ENCODE results near the gene RAET1E. TPM values are rescaled to one million over a fixed set of nuclear protein-coding genes. Genes with fewer than 3 reads are reported as not detected.

The RAET1E gene
- total RNA-seq, 1 experiment from 2014 or later = not detected

- peaks cover 21% of the 10 kb centered on the region for H3K36me3 Mint-ChIP-seq (ENCODE audit: insufficient read depth, unreplicated experiment)
- TF ChIP-seq CTCF (IDR thresholded peaks at IDR 0.05; ENCODE audit: unreplicated experiment) = no peak
These were observed 37.3 kb upstream of the RAET1E start for GRCh38 chr6:149935246-149935645.

GRCh38 chr6:149934249-149935156, 36.6 kb upstream of the RAET1E start:
- Mint-ChIP-seq H3K4me3 (ENCODE audit: low read depth, unreplicated experiment) (no peak overlapping the region), H3K4me1 (ENCODE audit: low read depth, unreplicated experiment) (peaks cover 9% of the 10 kb centered on the region), H3K27ac (ENCODE audit: unreplicated experiment) (no peak overlapping the region), H3K36me3 (ENCODE audit: insufficient read depth, unreplicated experiment) (peaks cover 21% of the 10 kb centered on the region), H3K9me3 (ENCODE audit: low read depth, unreplicated experiment) (no peaks in the 10 kb centered on the region), H3K27me3 (ENCODE audit: unreplicated experiment) (peaks cover 96% of the 10 kb centered on the region)
- intact Hi-C loops (cut with micrococcal nuclease; ENCODE audit: unreplicated experiment) = loop anchor here (2.0 to 10.0 kb wide), 2 partner anchors 82 to 460 kb away; no protein-coding TSS in a partner anchor
- DNase-seq = peak; percentile 50
- CTCF ChIA-PET = no interaction called here
- BruUV-seq (replicated peaks) = no TSS peak
- TF ChIP-seq CTCF (IDR thresholded peaks at IDR 0.05; ENCODE audit: unreplicated experiment) = no peak

More at GRCh38 chr6:149935246-149935645, 37.3 kb upstream of the RAET1E start:
- Mint-ChIP-seq H3K4me1 (ENCODE audit: low read depth, unreplicated experiment) (peaks cover 10% of the 10 kb centered on the region), H3K27me3 (ENCODE audit: unreplicated experiment) (peaks cover 96% of the 10 kb centered on the region), H3K4me3 (ENCODE audit: low read depth, unreplicated experiment) (no peak overlapping the region), H3K9me3 (ENCODE audit: low read depth, unreplicated experiment) (no peaks in the 10 kb centered on the region), H3K27ac (ENCODE audit: unreplicated experiment) (no peak overlapping the region)
- intact Hi-C loops (cut with micrococcal nuclease; ENCODE audit: unreplicated experiment) = loop anchor here (2.0 to 10.0 kb wide), 2 partner anchors 82 to 460 kb away; no protein-coding TSS in a partner anchor
- DNase-seq = no peak
- BruUV-seq (replicated peaks) = no TSS peak
- CTCF ChIA-PET = no interaction called here

GRCh38 chr6:149933461-149933860, 35.5 kb upstream of the RAET1E start:
- CTCF ChIA-PET = no interaction called here
- Mint-ChIP-seq H3K27ac (ENCODE audit: unreplicated experiment) (peak overlapping the region; percentile 8), H3K4me1 (ENCODE audit: low read depth, unreplicated experiment) (no peaks in the 10 kb centered on the region), H3K9me3 (ENCODE audit: low read depth, unreplicated experiment) (no peaks in the 10 kb centered on the region), H3K36me3 (ENCODE audit: insufficient read depth, unreplicated experiment) (peaks cover 11% of the 10 kb centered on the region), H3K4me3 (ENCODE audit: low read depth, unreplicated experiment) (no peak overlapping the region), H3K27me3 (ENCODE audit: unreplicated experiment) (peaks cover 96% of the 10 kb centered on the region)
- no peak for TF ChIP-seq CTCF (IDR thresholded peaks at IDR 0.05; ENCODE audit: unreplicated experiment)
- DNase-seq = no peak
- BruUV-seq (replicated peaks) = no TSS peak
- intact Hi-C loops (cut with micrococcal nuclease; ENCODE audit: unreplicated experiment) = loop anchor here (10.0 kb wide), 1 partner anchor 461 kb away; no protein-coding TSS in a partner anchor

- peaks cover 6% of the 10 kb centered on the region for H3K36me3 Mint-ChIP-seq (ENCODE audit: insufficient read depth, unreplicated experiment)
- intact Hi-C loops (cut with micrococcal nuclease; ENCODE audit: unreplicated experiment) = loop anchor here (10.0 kb wide), 1 partner anchor 462 kb away; no protein-coding TSS in a partner anchor
- H3K4me1 Mint-ChIP-seq (ENCODE audit: low read depth, unreplicated experiment) = no peaks in the 10 kb centered on the region
- no TSS peak for BruUV-seq (replicated peaks)
- CTCF ChIA-PET = no interaction called here
- DNase-seq = no peak
- TF ChIP-seq CTCF (IDR thresholded peaks at IDR 0.05; ENCODE audit: unreplicated experiment) = no peak
- H3K9me3 Mint-ChIP-seq (ENCODE audit: low read depth, unreplicated experiment) = no peaks in the 10 kb centered on the region
- no peak overlapping the region for H3K4me3 Mint-ChIP-seq (ENCODE audit: low read depth, unreplicated experiment)
- H3K27ac Mint-ChIP-seq (ENCODE audit: unreplicated experiment) = peak overlapping the region; percentile 8
- peaks cover 96% of the 10 kb centered on the region for H3K27me3 Mint-ChIP-seq (ENCODE audit: unreplicated experiment)
These were observed 35.1 kb upstream of the RAET1E start for GRCh38 chr6:149933036-149933435.

Measured in Calu3 (cell line).